PFSK-1 (cell line): ENCODE results near the gene VTCN1.

Experiments
- POLR2AphosphoS5 ChIP-seq: IDR thresholded peaks from 2 replicates; pipeline ENCODE4 v1.6.1; 2012; ENCODE audit warnings: low read depth, mild to moderate bottlenecking, control low read depth, low read length, moderate library complexity
- REST ChIP-seq, 2 experiments: IDR thresholded peaks; 2 replicates each; pipeline versions ENCODE4 v1.6.1 to v1.8.0; 2011 to 2012; ENCODE audit warnings: low read depth in 2 of 2, low read length in 2 of 2, control low read depth in 1 of 2, inconsistent platforms in 1 of 2, mild to moderate bottlenecking in 1 of 2, moderate library complexity in 1 of 2; ENCODE audit not compliant: insufficient read depth in 1 of 2
- SIN3A ChIP-seq: IDR thresholded peaks from 2 replicates; pipeline ENCODE4 v1.6.1; 2012; ENCODE audit warnings: mild to moderate bottlenecking, low read length, moderate library complexity, borderline replicate concordance; ENCODE audit not compliant: insufficient read depth

- TF ChIP-seq REST (IDR thresholded peaks at IDR 0.05; ENCODE audit: insufficient read depth in 1 of 2, low read depth in 2 of 2, low read length in 2 of 2) (no peak), POLR2AphosphoS5 (no peak), SIN3A (no peak)
These were observed 86.1 kb downstream of the VTCN1 start for GRCh38 chr1:117124661-117125060.
